ENCODE data around the gene HIF3A.

Gene HIF3A

DNA sequence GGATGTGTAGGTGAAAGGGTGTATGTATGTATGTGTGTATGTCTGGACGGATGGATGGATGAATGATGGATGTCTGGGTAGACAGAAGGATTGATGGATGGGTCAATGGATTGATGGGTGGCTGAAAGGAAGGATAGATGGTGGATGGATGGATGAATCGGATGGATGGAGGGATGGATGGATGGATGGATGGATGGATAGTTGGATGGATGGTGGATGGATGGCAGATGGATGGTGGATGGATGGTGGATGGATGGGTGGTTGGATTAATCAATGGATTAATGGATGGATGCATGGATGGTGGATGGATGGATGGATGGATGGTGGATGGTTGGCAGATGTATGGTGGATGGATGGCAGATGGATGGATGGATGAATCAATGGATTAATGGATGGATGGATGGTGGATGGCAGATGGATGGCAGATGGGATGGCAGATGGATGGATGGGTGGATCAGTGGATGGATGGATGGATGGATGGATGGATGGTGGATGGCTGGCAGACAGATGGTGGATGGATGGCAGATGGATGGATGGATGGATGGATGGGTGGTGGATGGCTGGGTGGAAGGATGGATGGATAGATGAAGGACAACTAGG is 33.6 kb downstream of the HIF3A start:
- no peak for DNase-seq

DNA sequence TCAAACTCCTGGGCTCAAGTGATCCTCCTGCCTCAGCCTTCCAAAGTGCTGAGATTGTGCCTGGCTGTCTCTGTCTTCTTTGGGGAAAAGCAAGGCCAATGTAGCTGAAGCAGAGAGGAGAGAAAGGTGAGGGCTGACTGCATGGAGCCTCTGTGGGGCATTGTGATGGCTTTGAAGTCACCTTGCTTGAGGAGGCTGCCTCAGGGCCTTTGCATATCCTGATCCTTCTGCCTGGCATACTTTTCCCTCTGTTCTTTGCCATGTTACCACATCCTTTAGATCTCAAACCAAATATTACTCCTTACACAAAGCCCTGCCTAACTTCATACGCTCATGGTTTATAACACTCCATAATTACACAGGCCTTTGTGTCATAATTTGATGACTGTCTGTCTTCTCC is 40.6 kb downstream of the HIF3A start:
- no peak for DNase-seq

DNA sequence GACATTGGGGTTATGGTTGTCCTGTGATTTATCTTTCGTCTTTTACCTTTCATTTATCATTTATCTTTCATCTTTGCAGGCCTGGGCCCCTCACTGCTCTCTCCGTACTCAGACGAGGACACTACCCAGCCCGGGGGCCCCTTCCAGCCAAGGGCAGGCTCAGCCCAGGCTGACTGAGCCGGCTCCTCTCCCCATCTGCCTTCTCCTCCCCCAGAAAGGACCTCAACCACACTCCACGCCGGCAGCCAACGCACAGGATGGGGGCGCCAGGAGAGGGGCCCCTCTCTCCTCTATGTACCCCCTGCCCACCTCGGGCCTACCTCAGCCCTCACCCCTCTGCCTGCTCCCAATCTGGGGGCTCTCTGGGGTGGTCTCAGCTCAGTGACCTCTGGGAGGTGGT is 42.6 kb downstream of the HIF3A start:
- no peak for DNase-seq

DNA sequence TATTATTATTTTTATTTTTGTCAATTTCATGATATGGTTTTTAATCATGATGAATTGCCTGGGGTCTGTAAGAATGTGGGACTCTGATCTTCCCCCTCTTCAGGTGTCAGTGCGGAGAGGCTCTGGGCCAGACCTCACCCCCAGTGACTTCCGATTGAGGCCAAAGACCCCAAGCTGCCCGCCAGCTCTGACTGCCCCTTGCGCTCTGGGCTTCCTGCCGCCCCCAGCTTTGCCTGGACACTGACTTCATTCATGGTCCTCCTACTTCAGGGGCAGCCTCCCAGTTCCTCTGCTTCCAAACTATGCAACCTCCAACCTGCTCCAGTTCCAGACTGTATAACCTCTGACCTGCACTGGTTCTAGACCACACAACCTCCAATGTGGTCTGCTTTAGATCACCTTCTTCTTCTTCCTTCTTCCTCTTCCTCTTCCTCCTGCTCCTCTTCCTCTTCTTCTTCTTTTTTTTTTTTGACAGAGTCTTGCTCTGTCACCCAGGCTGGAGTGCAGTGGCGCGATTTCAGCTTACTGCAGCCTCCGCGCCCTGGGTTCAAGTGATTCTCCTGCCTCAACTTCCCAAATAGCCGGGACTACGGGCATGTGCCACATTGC is 43.3 kb downstream of the HIF3A start:
- DNase-seq, result no peak

DNA sequence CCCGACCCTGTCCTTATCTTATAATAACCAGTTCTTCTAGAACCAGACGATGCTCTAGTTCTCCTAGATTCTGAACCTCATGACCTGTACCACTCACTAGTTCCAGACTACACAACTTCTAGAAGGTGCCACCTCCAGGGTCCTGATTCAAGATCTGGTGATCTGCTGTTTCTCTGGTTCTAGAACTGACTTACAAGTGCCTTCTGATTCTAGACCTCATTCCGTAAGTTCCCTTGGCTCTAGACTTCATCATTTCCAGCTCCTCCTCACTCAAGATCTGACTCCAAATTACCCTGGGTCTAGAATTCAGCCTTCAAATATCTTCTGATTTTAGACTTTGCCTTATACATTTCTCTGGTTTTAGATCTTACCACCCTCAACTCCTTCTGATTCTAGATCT is 45.1 kb downstream of the HIF3A start:
- no peak for DNase-seq

DNA sequence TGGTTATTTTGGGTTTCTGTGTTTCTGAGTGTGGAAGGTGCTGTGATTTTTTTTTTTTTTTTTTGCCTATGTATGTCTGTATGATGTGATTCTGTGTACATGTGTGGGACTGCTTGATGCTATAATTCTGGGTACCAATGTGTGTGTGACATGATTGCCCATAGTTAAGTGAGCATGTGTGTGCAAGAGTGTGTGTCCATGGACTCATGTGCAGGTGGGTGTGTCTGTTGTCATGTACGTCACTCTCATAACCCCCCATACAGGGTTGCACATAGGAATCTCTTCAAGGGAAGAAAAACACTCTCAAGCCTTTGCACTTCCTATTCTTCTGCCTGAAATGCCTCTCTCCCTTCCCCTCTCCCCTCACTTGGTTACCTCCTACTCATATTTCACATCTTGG is 47.5 kb downstream of the HIF3A start:
- no peak for DNase-seq

DNA sequence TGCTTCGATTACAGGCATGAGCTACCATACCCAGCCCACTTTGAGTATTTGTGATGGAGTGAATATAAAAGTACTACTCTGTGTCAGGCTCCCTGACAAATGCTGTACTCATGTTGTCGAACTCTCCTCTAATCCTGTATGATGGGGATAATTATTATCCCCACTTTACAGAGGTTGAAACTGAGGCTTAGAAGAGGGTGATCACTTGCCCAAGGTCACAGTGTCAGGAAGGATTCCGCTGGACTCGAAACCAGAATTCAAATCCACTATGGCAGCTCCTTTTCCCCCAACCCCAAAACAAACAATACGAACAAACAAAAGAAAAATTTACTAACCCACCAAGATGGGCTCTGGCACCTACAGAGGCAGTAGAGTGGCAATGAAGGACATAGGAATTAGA is 48.3 kb downstream of the HIF3A start:
- no peak for DNase-seq

DNA sequence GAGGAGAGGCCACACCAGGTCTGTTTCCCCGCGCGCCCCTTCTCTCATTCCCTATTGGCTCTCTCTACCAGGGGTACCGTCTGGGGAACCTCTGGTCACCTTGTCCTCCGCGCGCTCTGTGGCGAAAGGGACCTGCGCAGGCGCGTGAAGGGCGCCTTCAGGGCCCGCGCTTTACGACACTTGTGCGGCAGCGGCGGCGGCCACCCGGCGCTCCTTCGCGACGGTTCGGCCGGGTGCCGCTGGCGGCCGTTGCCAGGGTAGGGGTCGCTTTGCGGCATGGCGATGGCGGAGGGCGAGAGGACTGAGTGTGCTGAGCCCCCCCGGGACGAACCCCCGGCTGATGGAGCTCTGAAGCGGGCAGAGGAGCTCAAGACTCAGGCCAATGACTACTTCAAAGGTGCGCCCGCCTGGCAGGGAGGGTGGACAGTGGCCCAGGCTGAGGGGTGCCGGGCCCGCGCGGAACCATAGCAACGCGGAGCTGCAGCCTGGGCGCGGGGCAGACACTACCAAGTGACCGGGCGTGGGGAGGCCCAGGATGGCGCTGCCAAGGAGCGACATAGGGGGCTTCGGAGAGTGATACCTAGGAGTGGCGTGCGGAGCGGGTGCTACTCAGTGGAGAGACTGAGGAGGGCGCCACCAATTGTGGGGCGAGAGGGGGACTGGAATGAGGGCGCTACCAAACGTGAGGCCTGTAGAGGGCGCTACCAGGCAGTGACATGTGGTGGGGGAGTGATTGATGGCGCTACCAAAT is 50.2 kb downstream of the HIF3A start, which contains the start of gene PPP5C:
Gene PPP5C (plus strand): TSS at position 267 of the 751 bp plus-strand sequence. CDS start 10 bp downstream, at position 277.
- DNase-seq, result peak; percentile 96

DNA sequence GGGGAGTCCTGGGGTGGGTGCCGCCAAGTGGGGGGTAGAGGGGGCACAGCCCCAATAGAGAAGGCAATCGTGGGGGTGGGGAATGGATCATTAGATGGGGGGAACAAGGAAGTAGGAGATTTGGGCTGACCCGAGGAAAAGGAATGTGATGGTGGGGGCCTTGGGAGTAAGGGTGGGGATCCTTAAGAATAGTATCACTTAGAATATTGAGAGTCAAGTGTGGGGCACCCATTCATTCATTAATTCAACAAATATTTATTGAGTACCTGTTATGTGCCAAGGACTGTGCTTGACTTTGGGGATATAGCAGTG is 50.7 kb downstream of the HIF3A start:
- DNase-seq, result no peak

DNA sequence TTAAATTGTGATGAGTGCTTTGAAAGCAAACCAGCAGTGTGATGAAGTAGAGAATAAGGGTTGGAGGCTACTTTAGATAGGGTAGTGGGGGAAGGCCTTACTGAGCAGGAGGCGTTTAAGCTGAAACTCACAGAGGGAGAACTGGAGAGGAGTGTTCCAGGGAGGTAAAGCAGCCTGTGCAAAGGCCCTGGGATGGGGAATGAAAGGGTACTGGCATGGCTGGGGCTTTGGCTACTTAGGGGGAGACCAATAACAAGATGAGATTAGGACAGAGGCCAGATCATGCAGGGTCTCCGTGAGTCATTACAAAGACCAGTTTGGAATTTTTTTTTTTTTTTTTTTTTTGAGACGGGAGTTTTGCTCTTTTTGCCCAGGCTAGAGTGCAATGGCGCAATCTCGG is 51.1 kb downstream of the HIF3A start:
- DNase-seq, result no peak

DNA sequence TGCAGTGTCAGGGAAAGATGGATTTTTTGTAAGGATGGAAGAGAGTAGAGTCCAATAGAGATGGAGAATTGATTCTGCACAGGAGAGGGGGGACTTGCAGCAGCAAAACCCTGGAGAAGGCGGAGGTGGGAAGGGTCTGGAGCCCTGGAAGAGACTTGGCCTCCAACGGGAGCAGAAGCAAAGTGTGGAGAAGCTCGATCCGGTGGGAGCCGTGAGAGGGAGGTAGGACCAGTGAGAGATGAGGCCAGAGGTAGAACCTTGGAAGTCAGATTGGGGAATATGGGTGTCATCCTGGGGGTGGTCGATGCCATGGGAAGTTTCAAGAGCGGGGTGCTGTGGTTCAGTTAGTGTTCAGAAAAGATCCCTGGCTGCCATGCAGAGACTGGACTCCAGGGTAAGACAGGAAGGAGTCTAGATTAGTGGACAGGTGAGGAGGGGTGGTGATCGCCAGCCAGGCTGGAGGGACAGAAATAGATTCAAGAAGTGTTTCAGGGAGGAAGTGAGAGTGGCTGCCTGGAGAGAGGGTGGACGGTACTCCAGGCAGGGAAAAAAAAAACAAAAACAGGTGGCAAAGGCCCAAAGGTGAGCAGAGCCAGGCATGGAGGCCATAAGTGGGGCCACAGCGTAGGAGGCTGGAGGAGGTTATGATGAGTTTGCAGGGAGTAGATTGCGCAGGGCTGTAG is 52.6 kb downstream of the HIF3A start:
- no peak for DNase-seq

DNA sequence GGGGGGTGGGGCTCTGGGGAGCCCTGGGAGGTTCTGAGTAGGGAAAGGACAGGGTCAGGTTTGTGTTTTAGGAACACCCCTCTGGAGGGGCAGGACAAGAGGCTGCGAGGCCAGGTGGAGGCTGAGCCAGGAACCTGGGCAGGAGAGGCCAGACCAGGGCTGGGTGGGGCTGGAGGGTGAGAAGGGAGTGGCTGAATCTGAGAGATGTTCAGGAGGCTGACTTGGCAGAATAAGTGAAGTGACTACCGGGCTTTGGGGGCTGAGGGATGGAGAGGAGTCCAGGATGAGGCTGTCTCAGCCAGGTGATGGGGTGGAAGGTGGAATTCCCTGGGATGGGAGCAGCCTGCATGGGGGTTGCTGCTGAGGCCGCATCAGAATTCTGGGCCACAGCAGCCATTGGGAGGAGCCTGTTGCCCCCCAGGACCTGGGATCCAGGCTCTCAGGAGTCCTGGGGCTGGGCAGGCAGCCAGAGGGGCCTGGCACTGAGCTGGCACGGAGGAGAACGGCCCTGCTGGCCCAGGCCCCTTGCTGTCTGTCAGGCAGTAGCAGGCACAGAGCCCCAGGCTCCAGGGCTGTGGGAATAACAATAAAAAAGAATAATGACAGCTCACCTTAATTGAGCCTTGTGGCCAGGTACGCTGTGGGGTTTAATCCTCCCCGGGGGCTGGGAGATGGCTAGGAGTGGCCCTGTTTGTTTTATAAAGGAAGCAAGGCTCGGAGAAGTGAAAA is 53.4 kb downstream of the HIF3A start:
- DNase-seq, result no peak

DNA sequence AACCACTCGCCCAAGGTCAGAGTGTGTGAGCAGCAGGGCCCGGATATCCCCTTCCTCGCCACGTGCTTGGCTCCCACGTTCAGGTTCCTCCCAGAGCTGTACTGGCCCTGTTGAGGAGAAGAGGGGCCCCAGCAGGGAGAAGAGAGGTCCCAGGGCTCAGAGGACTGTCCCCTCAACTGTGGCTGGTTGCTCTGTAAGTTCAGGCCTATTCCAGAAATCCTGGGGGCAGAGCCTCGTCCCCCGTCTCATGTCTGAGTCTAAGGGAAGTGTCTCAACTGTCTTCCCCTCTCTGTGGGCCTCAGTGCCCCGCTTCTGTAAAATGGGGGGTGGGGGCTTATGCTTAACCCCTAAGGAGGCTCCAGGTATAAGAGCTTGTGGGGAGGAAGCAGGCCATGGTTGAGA is 53.9 kb downstream of the HIF3A start:
- DNase-seq, result peak; percentile 47

DNA sequence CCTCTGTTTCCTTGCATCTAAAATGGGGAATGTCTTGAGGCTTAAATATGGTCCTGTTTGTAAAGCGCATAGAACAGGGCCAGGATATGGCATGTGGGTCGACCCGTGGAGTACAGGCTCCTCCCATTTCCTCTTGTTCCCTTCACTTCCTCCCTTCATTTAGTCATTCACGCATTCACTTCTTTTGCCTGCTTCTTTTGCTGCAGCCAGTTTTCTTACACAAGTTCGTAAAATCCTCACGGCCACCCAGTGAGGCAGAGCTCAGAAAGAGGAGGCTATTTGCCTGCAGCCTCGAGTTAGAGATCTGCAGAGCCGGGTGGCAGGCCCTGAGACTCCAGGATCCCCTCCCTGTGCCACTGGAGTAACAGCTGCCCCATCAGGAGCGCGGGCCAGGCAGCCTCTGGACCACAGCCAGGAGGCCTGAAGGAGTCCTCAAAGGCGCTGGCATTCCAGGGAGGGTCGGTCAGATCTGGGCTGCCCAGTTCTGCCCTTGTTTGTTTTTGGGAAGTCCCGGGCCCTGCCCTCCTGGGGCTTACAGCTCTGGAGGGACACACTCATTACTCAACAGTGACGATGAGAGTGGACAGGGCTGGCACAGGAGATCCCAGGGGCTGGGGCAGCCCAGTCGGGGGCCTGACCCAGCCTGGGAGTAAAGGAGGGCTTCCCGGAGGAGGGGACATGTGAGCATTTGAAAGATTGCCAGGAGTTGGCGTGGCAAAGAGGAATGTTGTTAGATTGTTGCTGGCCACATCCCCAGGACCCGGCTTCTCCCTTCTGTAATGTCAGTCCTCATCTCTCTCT is 54.6 kb downstream of the HIF3A start:
- peak; percentile 23 for DNase-seq

DNA sequence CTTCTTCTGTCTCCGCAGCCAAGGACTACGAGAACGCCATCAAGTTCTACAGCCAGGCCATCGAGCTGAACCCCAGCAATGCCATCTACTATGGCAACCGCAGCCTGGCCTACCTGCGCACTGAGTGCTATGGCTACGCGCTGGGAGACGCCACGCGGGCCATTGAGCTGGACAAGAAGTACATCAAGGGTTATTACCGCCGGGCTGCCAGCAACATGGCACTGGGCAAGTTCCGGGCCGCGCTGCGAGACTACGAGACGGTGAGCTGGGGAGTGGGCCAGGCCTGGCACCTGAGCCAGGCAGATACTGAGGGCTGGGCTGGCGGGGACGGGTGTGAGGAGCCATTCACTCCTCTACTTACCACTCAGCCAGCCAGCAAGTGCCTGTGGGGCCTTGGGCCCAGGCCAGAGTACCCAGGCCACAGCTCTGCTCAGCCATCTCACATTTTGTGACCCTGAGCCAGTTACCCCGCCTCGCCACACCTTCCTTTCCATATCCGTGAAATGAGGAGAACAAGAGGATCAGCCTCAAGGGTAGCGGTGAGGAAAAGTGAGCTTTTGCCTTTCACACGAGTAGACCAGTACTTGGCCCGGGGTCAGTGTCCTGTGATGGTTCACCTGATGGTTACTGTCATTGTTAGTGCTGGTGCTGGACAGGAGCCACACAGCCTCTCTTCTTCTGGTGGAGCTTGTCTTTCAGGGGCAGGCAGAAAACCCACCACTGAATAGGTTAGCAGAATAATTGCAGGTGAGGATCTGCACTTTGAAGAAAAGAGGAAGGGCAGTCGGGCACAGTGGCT is 57.1 kb downstream of the HIF3A start:
- no peak for DNase-seq

DNA sequence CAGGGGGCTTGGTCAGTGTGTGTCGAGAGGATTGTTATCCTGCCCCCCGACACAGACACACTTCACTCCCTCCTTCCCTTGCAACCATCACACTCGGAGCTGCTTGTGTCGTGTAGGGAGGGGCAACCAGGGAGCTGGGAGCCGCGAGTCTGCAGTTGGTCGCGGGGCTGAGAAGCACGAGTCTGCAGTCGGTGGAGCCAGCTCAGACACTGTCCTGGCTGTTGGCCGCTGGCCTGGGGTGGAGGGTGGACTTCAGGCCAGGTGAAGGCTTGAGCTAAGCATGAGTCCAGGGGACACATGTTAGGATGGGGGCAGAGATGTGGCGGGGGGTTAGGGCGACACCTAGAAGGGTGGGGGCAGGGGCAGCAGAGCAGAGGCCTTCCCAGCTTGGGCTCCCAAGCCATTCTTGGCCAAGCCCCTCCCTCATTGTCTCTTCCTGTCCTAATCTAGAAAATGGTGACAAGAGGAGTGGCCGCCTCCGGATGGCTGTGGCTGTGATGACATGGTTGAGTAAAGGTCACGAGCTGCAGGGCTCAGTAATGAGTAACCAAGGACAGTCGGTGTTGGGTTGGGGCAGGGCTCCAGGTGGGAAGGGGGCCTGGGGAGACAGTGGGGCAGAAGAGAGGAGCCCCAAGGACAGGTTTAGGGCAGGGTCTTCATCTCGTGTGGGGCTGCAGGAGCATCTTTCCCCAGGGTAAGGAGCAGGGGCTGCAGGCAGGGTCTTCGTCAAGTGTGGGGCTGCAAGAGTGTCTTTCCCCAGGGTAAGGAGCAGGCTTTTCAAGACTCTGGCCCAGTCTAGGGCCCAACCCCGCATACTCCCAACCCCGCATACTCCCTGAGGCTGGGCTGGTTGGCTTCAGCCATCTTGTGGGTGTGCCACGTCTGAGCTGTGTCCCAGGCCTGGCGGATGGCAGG is 58.6 kb downstream of the HIF3A start:
- peak; percentile 27 for DNase-seq

DNA sequence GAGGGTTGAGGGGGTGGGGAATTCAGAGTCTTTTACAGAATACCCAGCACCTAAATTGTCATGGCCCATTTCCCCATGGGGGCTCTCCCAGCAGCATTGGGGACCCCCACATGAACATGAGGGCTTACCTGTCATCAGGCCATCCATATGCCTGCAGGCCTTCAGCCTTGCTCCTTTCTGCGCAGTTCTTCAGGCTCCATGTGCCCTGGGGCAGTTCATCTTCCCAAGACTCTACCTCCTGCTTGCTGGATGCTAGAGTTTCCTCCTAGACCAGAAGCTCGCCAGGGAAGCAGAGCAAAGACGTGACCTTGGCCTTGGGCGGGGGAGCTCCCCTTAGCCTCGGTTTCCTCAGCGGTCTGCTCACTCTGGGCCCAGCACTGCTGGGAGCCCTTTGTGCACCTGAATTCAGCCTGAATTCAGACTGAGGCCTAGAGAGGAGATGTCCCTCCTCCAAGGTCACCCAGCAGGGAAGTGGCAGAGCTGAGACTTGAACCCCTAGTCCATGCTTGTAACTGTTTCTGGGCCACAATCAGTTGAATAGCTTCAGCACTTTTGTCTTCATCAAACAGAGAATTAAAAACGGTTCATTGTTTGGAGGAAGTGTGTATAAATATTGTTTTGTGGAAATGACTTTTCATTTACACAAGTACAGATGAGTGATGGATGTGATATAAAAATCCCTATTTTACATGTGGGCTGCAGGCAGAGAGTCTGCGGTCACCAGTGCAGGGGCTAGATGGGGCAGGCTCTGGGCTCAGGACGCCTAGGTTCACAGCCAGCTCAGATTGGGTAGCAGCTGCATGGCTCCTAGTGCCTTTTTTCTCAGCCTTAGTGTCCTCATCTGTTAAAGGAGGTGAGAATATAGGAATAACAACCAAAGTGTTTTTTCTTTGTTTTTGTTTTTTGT is 59.6 kb downstream of the HIF3A start:
- no peak for DNase-seq

DNA sequence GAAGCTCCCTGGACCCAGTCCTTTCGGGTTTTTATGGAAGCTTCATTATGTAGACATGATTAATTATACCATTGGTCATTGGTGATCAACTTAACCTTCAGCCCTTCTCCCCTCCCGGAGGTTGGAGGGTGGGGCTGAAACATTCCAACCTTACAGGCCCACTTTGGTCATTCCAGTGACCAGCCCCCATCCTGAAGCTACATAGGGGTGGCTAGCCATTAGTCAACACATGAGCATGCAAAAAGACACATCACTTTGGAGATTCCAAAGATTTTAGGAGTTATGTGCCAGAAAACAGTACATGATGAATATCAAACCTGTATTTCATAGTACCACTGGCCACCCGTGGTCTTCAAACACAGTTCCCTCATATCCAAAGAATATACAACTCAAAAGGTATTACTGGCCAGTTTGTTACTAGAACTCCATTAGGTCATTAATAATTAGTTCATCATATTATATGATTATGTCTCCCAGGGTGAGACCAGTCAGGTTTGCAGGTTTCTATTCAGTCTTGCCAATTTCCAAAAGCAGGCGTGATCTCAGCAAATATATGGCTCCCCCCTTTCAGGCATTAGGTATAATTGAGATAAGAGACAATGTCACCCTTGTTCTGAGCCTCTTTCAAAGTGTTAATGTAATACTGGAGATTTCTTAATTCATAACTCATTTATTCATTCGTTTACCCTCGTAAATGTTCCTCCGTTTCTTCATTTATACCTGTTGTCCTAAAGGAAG is 61.2 kb downstream of the HIF3A start:
- no peak for DNase-seq

DNA sequence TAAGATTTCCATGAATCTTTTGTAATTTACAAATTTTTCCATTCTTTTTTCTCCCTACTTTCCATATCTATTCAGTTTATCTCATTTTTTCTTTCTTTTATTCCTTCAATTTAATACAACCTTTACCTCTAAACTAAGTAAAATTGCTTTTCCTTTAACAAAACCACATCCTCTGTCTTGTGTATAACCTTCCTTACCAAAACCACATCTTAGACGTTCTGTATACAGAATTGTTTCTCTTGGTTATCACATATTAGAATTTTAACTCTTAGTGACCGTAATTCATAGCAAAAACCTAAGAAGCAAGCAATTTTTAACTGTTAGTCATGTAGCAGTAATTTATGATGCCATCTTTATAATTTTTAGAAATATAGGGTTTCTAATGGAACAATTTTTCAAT is 65.1 kb downstream of the HIF3A start:
- DNase-seq, result no peak

Measured in suppressor macrophage treated with lipopolysaccharide for 4 hours (primary cell).